SK-N-SH (cell line): Measurements from ENCODE around the gene BRINP3. TPM values are rescaled to one million over a fixed set of nuclear protein-coding genes. Genes with fewer than 3 reads are reported as not detected.

Source experiments
- CTCF ChIA-PET: fragments of 300-600, 350-600 bp; formaldehyde crosslinking; extraction: SDS; loops from one replicate; lab custom pipeline; 2021; lab: Yijun Ruan, JAX
- POLR2A ChIA-PET: fragments of 350-600 bp; sonication (Branson Sonifier 250); formaldehyde crosslinking; extraction: SDS; loops from one replicate; lab custom pipeline; 2020; ENCODE audit warnings: antibody characterized with exemption, inconsistent platforms; lab: Yijun Ruan, JAX
- DNase-seq: peaks from one replicate; pipeline ENCODE4 v3.0.0; 2012
- H2AFZ ChIP-seq: fragments of 200-600 bp; sonication (generic); 2 replicates; pipeline ENCODE4 v1.8.1; 2016; ENCODE audit warnings: antibody characterized with exemption, mild to moderate bottlenecking, low read depth
- H3F3A ChIP-seq: fragments of 200-600 bp; sonication (generic); replicated peaks from 2 replicates; pipeline ENCODE3; 2016; ENCODE audit warnings: antibody characterized with exemption, mild to moderate bottlenecking; ENCODE audit not compliant: insufficient read depth
- H3K27ac ChIP-seq, 2 experiments: fragments of 200-500 bp in 1 of 2; fragments of 200-600 bp in 1 of 2; sonication (Bioruptor generic) in 1 of 2; sonication (generic), shearing (Covaris generic) in 1 of 2; 2 replicates each; pipeline versions ENCODE4 v1.5.1 to v1.6.1; 2014 to 2016; ENCODE audit warnings: low read depth in 2 of 2, inconsistent platforms in 1 of 2, low read length in 1 of 2, mild to moderate bottlenecking in 1 of 2, mixed read lengths in 1 of 2
- H3K27me3 ChIP-seq: fragments of 200-600 bp; sonication (generic), shearing (Covaris generic); 2 replicates; pipeline ENCODE4 v1.6.1; 2016; ENCODE audit warnings: mixed run types; ENCODE audit not compliant: insufficient read depth
- H3K36me3 ChIP-seq, 2 experiments: fragments of 200-500 bp in 1 of 2; fragments of 200-600 bp in 1 of 2; sonication (Bioruptor generic) in 1 of 2; sonication (generic) in 1 of 2; replicated peaks in 1 of 2; 2 replicates each; pipeline versions ENCODE3 to v1.5.1; 2014 to 2016; ENCODE audit warnings: low read length in 1 of 2, mild to moderate bottlenecking in 1 of 2; ENCODE audit not compliant: insufficient read depth in 2 of 2, control insufficient read depth in 1 of 2
- H3K4me1 ChIP-seq, 2 experiments: fragments of 200-500 bp in 1 of 2; fragments of 200-600 bp in 1 of 2; sonication (Bioruptor generic) in 1 of 2; sonication (generic), shearing (Covaris generic) in 1 of 2; 2 replicates each; pipeline versions ENCODE4 v1.5.1 to v1.6.1; 2014 to 2016; ENCODE audit warnings: low read depth in 1 of 2, low read length in 1 of 2, mixed run types in 1 of 2; ENCODE audit not compliant: insufficient read depth in 2 of 2, control insufficient read depth in 1 of 2
- H3K4me2 ChIP-seq: fragments of 200-600 bp; sonication (generic), shearing (Covaris generic); 2 replicates; pipeline ENCODE4 v1.6.1; 2017; ENCODE audit warnings: mixed run types
- H3K4me3 ChIP-seq, 2 experiments: fragments of 200-500 bp in 1 of 2; fragments of 200-600 bp in 1 of 2; sonication (Bioruptor generic) in 1 of 2; sonication (generic), shearing (Covaris generic) in 1 of 2; 2 replicates each; pipeline versions ENCODE4 v1.5.1 to v1.8.1; 2014 to 2016; ENCODE audit warnings: low read depth in 2 of 2, inconsistent platforms in 1 of 2, low read length in 1 of 2, mild to moderate bottlenecking in 1 of 2, mixed read lengths in 1 of 2, moderate library complexity in 1 of 2
- H3K79me2 ChIP-seq: fragments of 200-600 bp; sonication (generic); 2 replicates; pipeline ENCODE4 v1.8.1; 2017; ENCODE audit warnings: mild to moderate bottlenecking; ENCODE audit not compliant: insufficient read depth
- H3K9ac ChIP-seq: fragments of 200-600 bp; sonication (generic); 2 replicates; pipeline ENCODE4 v1.6.1; 2017; ENCODE audit warnings: mixed run types
- H3K9me2 ChIP-seq: fragments of 200-600 bp; sonication (generic); 2 replicates; pipeline ENCODE4 v1.6.1; 2017; ENCODE audit warnings: mixed run types
- H3K9me3 ChIP-seq: fragments of 200-600 bp; sonication (generic); 2 replicates; pipeline ENCODE4 v1.6.1; 2017; ENCODE audit warnings: mixed run types, mild to moderate bottlenecking, moderate library complexity
- H4K20me1 ChIP-seq: fragments of 200-600 bp; sonication (generic); 2 replicates; pipeline ENCODE4 v1.6.1; 2017; ENCODE audit warnings: mild to moderate bottlenecking, mixed run types; ENCODE audit not compliant: insufficient read depth
- CHD2 ChIP-seq: fragments of 150-350 bp; IDR thresholded peaks from 2 replicates; pipeline ENCODE4 v1.6.1; 2018; ENCODE audit warnings: low read length; ENCODE audit not compliant: partially characterized antibody
- EP300 ChIP-seq, 2 experiments: IDR thresholded peaks; 2 replicates each; pipeline versions ENCODE4 v1.4.0 to v1.6.1; 2012; ENCODE audit warnings: borderline replicate concordance in 1 of 2, low read depth in 1 of 2, low read length in 1 of 2
- FOXJ3 ChIP-seq: sonication (generic); formaldehyde crosslinking; IDR thresholded peaks from 2 replicates; pipeline ENCODE4 v1.5.1; 2020; ENCODE audit warnings: mild to moderate bottlenecking, missing genetic modification reagents
- GATA2 ChIP-seq: sonication (generic); formaldehyde crosslinking; IDR thresholded peaks from 2 replicates; pipeline ENCODE4 v1.5.0; 2020; ENCODE audit warnings: mild to moderate bottlenecking, missing genetic modification reagents
- JUND ChIP-seq: IDR thresholded peaks from 2 replicates; pipeline ENCODE4 v1.4.0; 2012
- MEF2A ChIP-seq: IDR thresholded peaks from 2 replicates; pipeline ENCODE4 v1.4.0; 2012; ENCODE audit warnings: low read depth, borderline replicate concordance
- NRF1 ChIP-seq: IDR thresholded peaks from 2 replicates; pipeline ENCODE4 v1.6.1; 2012; ENCODE audit warnings: low read depth, mild to moderate bottlenecking, low read length
- POLR2AphosphoS5 ChIP-seq: IDR thresholded peaks from 2 replicates; pipeline ENCODE4 v1.6.1; 2012; ENCODE audit warnings: low read depth, low read length
- RXRA ChIP-seq: IDR thresholded peaks from 2 replicates; pipeline ENCODE4 v1.4.0; 2012; ENCODE audit warnings: low read depth, mild to moderate bottlenecking, borderline replicate concordance
- SMC3 ChIP-seq: IDR thresholded peaks from 2 replicates; pipeline ENCODE4 v1.6.1; 2012; ENCODE audit warnings: low read depth, low read length, improper control_type of control experiment
- TAF1 ChIP-seq: IDR thresholded peaks from 2 replicates; pipeline ENCODE4 v1.6.1; 2012; ENCODE audit warnings: low read depth, mild to moderate bottlenecking, low read length, moderate library complexity, borderline replicate concordance
- TCF12 ChIP-seq: IDR thresholded peaks from 2 replicates; pipeline ENCODE4 v1.4.0; 2012
- WGBS: methylation state at CpG from one replicate; pipeline ENCODE4 v1.1.6; 2017; ENCODE audit warnings: low lambda C conversion rate; 5-methylcytosine and 5-hydroxymethylcytosine counted together
- polyA plus RNA-seq, 3 experiments: library from polyadenylated mRNA; depleted of rRNA; stranded (reverse); fragments of >200 nt; gene quantifications; 2 replicates each; pipeline ENCODE4 v1.2.3, GENCODE V29; 2012
- TF ChIP-seq, protein P1 (sequence below): IDR thresholded peaks from 2 replicates; pipeline ENCODE4 v1.4.0; 2012; ENCODE audit warnings: low read depth, borderline replicate concordance
- TF ChIP-seq, protein P2 (sequence below): fragments of 150-350 bp; IDR thresholded peaks from 2 replicates; pipeline ENCODE4 v1.6.1; 2016; ENCODE audit warnings: mild to moderate bottlenecking, low read depth, low read length
- TF ChIP-seq, protein P3 (sequence below): IDR thresholded peaks from 2 replicates; pipeline ENCODE4 v1.6.1; 2012; ENCODE audit warnings: mild to moderate bottlenecking, low read depth, low read length, moderate library complexity
- TF ChIP-seq, protein P4 (sequence below): IDR thresholded peaks from 2 replicates; pipeline ENCODE4; 2012
- TF ChIP-seq, protein P5 (sequence below): IDR thresholded peaks from 2 replicates; pipeline ENCODE4 v1.4.0; 2012; ENCODE audit warnings: low read depth

The BRINP3 gene
- polyA plus RNA-seq, 1 of the 3 experiments (the other 2 are of a cell fraction), result not detected

DNA sequence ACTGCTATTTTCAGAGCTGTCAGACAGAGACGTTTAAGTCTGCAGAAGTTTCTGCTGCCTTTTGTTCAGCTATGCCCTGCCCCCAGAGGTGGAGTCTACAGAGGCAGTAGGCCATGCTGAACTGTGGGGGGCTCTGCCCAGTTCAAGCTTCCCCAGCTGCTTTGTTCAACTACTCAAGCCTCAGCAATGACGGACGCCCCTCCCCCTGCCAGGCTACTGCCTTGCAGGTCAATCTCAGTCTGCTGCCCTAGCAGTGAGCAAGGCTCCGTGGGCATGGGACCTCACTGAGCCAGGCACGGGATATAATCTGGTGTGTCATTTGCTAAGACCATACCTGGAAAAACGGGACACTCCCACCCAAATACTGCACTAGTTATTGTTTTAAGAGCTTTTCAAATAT is 219.7 kb downstream of the BRINP3 start:
- Histone ChIP-seq H3K4me1 (no peaks in the 10 kb centered on the region), H3K9ac (no peak overlapping the region), H3K27ac (no peak overlapping the region), H3K79me2 (no peaks in the 10 kb centered on the region), H3K4me2 (no peak overlapping the region), H4K20me1 (no peaks in the 10 kb centered on the region), H3K9me2 (no peaks in the 10 kb centered on the region)
- 57% methylated on average over 6 of the region's 6 CpGs for WGBS
- CTCF ChIA-PET, result no interaction called here
- no peak for TF ChIP-seq TAF1
- no peak for TF ChIP-seq POLR2AphosphoS5
- TF ChIP-seq TCF12, result no peak
- TF ChIP-seq MEF2A, result no peak
- no peak for TF ChIP-seq RXRA
- TF ChIP-seq, protein P1, sequence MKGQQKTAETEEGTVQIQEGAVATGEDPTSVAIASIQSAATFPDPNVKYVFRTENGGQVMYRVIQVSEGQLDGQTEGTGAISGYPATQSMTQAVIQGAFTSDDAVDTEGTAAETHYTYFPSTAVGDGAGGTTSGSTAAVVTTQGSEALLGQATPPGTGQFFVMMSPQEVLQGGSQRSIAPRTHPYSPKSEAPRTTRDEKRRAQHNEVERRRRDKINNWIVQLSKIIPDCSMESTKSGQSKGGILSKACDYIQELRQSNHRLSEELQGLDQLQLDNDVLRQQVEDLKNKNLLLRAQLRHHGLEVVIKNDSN, result no peak
- no peak for TF ChIP-seq NRF1
- no peak for TF ChIP-seq FOXJ3 (CRISPR knock-in tag)
- TF ChIP-seq, protein P2, sequence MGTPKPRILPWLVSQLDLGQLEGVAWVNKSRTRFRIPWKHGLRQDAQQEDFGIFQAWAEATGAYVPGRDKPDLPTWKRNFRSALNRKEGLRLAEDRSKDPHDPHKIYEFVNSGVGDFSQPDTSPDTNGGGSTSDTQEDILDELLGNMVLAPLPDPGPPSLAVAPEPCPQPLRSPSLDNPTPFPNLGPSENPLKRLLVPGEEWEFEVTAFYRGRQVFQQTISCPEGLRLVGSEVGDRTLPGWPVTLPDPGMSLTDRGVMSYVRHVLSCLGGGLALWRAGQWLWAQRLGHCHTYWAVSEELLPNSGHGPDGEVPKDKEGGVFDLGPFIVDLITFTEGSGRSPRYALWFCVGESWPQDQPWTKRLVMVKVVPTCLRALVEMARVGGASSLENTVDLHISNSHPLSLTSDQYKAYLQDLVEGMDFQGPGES, result no peak
- no peak for TF ChIP-seq JUND
- no peak for TF ChIP-seq EP300 (IDR thresholded peaks at IDR 0.05; ENCODE audit: borderline replicate concordance in 1 of 2, low read depth in 1 of 2, low read length in 1 of 2)
- TF ChIP-seq, protein P3, sequence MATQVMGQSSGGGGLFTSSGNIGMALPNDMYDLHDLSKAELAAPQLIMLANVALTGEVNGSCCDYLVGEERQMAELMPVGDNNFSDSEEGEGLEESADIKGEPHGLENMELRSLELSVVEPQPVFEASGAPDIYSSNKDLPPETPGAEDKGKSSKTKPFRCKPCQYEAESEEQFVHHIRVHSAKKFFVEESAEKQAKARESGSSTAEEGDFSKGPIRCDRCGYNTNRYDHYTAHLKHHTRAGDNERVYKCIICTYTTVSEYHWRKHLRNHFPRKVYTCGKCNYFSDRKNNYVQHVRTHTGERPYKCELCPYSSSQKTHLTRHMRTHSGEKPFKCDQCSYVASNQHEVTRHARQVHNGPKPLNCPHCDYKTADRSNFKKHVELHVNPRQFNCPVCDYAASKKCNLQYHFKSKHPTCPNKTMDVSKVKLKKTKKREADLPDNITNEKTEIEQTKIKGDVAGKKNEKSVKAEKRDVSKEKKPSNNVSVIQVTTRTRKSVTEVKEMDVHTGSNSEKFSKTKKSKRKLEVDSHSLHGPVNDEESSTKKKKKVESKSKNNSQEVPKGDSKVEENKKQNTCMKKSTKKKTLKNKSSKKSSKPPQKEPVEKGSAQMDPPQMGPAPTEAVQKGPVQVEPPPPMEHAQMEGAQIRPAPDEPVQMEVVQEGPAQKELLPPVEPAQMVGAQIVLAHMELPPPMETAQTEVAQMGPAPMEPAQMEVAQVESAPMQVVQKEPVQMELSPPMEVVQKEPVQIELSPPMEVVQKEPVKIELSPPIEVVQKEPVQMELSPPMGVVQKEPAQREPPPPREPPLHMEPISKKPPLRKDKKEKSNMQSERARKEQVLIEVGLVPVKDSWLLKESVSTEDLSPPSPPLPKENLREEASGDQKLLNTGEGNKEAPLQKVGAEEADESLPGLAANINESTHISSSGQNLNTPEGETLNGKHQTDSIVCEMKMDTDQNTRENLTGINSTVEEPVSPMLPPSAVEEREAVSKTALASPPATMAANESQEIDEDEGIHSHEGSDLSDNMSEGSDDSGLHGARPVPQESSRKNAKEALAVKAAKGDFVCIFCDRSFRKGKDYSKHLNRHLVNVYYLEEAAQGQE, result no peak
- TF ChIP-seq SMC3, result no peak
- TF ChIP-seq, protein P4, sequence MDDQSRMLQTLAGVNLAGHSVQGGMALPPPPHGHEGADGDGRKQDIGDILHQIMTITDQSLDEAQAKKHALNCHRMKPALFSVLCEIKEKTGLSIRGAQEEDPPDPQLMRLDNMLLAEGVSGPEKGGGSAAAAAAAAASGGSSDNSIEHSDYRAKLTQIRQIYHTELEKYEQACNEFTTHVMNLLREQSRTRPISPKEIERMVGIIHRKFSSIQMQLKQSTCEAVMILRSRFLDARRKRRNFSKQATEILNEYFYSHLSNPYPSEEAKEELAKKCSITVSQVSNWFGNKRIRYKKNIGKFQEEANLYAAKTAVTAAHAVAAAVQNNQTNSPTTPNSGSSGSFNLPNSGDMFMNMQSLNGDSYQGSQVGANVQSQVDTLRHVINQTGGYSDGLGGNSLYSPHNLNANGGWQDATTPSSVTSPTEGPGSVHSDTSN, result no peak
- TF ChIP-seq, protein P5, sequence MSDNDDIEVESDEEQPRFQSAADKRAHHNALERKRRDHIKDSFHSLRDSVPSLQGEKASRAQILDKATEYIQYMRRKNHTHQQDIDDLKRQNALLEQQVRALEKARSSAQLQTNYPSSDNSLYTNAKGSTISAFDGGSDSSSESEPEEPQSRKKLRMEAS, result no peak
- no peak for TF ChIP-seq GATA2
- no peak for TF ChIP-seq CHD2
- TF ChIP-seq, all 33 proteins: peak for 0
- no peak overlapping the region for H2AFZ ChIP-seq
- POLR2A ChIA-PET, result no interaction called here
- no peaks in the 10 kb centered on the region for H3K9me3 ChIP-seq
- no peak overlapping the region for H3K4me3 ChIP-seq
- no peak for DNase-seq
- no peaks in the 10 kb centered on the region for H3K27me3 ChIP-seq
- H3K36me3 ChIP-seq, result no peaks in the 10 kb centered on the region
- no peaks in the 10 kb centered on the region for H3F3A ChIP-seq
